Stimulated activated CD8-positive, alpha-beta memory T cell treated with anti-CD3 and anti-CD28 coated beads, Interleukin-2, amount 100 ng/mL, for 1 hour (primary cell): ENCODE measurements around the gene MFAP3L.

ENCODE experiments used
- DNase-seq, 2 donors: peaks; one replicate each; pipeline ENCODE4 v3.0.0-alpha.2; 2020; ENCODE audit warnings: low read depth in 2 of 2

The MFAP3L gene

GRCh38 chr4:170022211-170022610 lies 4.0 kb downstream of the MFAP3L start:
- no peak for DNase-seq

GRCh38 chr4:170017252-170017651 lies 8.9 kb downstream of the MFAP3L start:
- DNase-seq = no peak

DNA sequence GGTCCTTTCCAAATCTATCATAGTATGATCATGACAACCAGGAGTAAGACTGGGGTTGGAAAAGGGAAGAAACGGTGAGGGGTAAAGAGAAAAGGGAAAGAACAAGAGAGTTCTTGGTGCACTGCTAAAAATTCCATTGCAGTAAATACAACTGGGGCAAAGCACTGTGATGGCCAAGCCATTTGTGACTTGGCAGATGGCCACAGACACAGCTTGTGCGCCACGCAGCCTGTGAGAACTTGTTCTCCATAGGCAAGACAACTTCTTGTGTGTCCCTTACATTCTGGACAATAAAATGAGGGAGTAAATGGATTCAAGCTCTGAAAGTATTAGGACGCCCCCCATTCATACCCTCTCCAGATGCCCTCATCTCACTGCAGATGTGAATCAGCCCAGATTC lies 10.9 kb downstream of the MFAP3L start:
- no peak for DNase-seq

DNA sequence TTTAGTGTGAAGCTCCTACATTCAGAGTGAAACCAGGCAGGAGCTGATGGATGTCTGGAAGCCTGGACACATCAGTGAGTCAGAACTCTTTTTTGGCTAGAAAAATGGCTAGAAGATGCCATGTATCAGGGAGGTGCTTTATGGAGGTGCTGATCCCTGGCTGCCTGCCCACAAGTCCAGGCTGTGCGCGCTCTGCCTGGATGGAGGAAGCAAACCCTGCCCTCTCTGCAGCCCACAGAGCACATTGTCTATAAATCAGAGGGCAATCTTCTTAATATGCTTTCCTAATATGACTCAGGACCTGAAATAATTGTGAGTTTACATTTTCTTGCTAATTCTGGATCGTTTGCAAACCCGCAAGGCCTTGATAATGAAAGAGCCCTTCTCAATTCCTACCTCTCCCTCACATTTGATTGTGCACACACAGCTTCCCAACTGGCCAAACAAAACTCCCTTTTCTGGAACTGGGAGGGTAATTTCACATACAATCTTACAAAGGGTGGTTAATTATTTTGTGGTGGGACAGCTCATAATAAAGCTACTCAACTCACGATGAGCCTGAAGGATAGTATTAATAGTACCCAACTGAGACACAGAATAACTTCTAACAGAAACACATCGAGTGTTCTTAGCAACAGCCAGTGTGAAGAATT lies 11.7 kb downstream of the MFAP3L start:
- DNase-seq = no peak

- no peak for DNase-seq
Measured at GRCh38 chr4:170012629-170012958, 13.6 kb downstream of the MFAP3L start.

GRCh38 chr4:170011921-170012628 lies 14.1 kb downstream of the MFAP3L start:
- no peak for DNase-seq

DNA sequence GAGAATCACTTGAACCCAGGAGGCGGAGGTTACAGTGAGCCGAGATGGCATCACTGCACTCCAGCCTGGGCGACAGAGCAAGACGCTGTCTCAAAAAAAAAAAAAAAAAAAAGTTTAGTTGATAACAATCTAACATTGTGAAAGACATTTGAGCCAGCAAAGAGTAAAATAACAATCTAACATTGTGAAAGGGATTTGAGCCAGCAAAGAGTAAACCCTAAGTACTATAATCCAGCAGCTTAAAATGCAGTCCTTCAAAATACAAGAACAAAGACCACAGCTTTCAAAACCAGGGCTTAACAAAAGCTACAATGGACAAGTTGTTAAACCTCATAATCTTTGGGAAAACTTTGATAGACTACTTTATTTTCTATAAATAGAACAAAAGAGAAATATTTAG lies 16.9 kb downstream of the MFAP3L start:
- DNase-seq = no peak

GRCh38 chr4:170008801-170009200 lies 17.4 kb downstream of the MFAP3L start:
- no peak for DNase-seq

GRCh38 chr4:170008371-170008770 lies 17.8 kb downstream of the MFAP3L start:
- no peak for DNase-seq

GRCh38 chr4:170007113-170007512 lies 19.1 kb downstream of the MFAP3L start:
- DNase-seq = no peak

DNA sequence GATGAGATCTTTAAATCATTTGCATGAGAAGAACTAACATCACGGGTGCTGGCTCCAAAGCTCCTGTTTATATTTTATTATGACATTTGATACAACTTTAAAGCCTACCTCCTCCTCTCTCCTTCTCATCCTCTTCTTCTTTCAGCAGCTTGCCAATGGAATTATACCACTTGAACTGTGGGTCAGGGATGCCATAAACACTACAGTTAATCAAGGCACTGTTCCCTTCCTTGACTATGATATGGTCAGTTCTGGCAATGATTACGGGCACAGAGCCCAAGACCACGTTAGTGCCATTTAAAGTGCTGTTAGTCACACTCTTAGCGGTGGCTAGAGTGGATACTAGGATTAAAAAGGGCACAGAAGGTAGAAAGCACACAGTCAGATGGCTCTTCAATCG lies 20.7 kb downstream of the MFAP3L start:
- DNase-seq = no peak

- no peak for DNase-seq
Measured at GRCh38 chr4:170004651-170005295, 21.4 kb downstream of the MFAP3L start.

GRCh38 chr4:170003071-170004070 lies 22.8 kb downstream of the MFAP3L start:
- DNase-seq = no peak

GRCh38 chr4:170001745-170002267 lies 24.4 kb downstream of the MFAP3L start:
- DNase-seq = no peak

GRCh38 chr4:170001011-170001744 lies 25.0 kb downstream of the MFAP3L start:
- DNase-seq = no peak

- DNase-seq = no peak
Measured at GRCh38 chr4:169999923-170000322, 26.3 kb downstream of the MFAP3L start.

DNA sequence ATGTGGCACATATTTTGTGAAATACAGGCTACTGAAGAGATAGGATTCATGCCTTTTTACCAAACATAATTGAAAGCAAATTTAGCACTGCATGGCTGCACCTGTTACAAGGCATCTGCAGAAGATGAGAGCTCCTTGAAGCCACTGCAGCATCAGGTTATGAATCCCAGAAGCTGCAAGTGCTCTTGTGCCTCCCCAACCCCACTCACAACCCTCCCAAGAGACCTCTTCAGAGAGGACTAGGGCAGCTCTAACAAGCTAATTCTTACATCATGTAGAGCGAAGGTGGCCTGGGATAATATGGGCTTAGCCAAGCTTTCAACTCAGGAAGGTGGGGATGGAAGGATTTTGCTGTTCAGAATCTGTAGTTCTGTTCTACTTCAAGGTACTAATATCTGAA lies 27.2 kb downstream of the MFAP3L start:
- no peak for DNase-seq

DNA sequence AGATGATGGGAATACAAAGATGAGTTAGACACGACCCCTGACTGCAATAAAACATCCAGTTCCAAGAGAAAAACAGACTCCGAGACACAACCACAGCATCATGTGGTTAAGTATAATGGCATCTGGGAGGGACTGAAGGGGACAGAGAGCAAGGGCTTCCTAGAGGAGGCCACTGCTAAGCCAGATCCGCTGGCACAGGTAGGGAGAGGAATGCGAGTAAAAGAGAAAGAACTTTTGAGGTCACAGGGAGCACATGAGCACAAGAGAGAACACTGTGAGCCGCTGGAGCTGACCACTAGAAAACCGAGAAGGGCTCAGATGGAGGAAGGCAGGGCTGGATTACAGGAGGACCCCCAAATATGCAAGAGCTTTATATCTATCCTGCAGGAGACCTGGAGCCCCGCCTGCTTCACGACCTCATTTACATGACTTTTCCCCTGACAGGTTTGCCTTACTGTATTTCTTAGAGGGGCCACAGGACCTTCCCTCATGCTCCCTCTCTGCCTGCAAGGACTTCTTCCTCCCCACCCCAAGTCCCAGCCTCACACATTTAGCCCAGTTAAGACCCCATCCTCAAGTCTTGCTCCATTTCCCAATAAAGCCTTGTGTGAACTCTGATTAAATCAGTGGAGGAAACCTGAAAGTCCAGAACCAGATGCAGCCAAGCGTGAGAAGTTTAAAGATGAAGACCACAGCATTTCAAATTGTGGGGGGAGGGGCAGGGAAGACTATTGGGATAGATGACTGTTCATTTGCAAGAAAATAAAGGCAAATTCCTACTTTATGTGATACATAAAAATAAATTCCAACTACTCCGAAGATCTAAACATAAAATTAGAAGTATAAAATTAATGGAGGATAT lies 29.6 kb downstream of the MFAP3L start:
- no peak for DNase-seq

DNA sequence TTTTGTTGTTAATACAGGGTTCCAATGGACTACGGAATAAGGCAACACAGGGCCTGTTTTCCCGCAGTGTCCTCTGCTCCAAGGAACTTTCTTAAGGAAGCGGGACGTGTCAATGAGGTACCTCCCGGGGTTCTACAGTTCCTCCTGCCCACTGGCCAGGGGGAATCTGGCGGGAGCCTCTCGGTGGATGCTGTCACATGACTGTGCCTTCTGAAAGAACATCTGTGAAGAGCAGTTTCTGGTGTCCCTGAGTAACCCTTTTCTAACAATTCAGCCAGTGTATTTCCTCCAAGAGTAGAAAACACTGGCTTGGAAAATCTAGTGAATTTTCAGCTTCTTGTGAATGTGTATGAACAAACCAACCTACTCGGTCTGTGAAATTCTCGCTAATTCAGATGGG lies 32.7 kb downstream of the MFAP3L start:
- no peak for DNase-seq

DNA sequence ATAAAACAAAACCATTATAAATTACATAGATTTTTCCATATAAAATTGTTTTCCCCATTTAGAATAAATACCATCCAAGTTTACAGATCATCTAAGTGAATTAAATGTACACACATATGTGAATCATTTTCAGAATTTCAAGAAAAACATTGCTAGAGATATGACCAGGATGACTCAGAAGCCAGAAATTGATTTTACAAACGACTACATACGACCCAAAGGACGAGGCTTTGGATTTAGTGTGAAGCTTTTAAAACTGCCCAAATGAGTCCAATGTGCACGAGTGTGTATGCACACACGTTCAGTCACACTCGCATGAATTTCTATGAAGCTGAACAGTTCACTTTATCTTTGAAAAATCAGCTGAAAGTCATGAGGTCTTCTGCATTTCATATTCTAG lies 37.9 kb downstream of the MFAP3L start:
- DNase-seq = no peak
